ENCODE measurements around the gene ARSG.

DNA sequence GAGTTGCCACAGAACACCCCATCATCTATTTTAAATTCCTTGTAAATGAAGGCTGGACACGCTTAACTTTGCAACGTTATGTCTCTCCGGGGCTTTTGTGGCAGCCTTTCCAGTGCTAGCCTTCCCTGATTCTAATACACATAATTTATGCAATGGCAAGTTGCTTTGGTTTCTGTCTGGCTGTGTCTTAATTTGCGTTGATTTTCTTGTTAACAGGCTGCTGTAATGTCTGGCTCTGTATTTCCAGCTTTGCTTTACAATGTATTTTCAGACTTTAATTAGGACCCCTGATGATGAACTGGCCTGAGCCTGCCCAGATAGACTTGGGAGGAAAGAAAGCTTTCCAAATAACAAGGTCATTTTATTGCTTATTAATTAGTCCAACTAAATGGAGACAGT is 30.3 kb downstream of the ARSG start:
- no peak for TF ChIP-seq ZNF384 (IDR thresholded peaks at IDR 0.05)
- TF ChIP-seq BHLHE40 (IDR thresholded peaks at IDR 0.05; ENCODE audit: borderline replicate concordance): no peak
- no peak for TF ChIP-seq SP1 (IDR thresholded peaks at IDR 0.05)
- no peak for TF ChIP-seq FOXK2 (IDR thresholded peaks at IDR 0.05)
- TF ChIP-seq FOXM1 (IDR thresholded peaks at IDR 0.05; ENCODE audit: borderline replicate concordance): no peak
- no peak for TF ChIP-seq TARDBP (IDR thresholded peaks at IDR 0.05)
- TF ChIP-seq, protein P1, sequence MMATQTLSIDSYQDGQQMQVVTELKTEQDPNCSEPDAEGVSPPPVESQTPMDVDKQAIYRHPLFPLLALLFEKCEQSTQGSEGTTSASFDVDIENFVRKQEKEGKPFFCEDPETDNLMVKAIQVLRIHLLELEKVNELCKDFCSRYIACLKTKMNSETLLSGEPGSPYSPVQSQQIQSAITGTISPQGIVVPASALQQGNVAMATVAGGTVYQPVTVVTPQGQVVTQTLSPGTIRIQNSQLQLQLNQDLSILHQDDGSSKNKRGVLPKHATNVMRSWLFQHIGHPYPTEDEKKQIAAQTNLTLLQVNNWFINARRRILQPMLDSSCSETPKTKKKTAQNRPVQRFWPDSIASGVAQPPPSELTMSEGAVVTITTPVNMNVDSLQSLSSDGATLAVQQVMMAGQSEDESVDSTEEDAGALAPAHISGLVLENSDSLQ (IDR thresholded peaks at IDR 0.05): no peak
- TF ChIP-seq ARNT (IDR thresholded peaks at IDR 0.05): no peak
- TF ChIP-seq CTBP1 (IDR thresholded peaks at IDR 0.05; ENCODE audit: borderline replicate concordance): no peak
- no peak for TF ChIP-seq LEF1 (IDR thresholded peaks at IDR 0.05; ENCODE audit: borderline replicate concordance)
- no peak for TF ChIP-seq L3MBTL2 (conservative IDR thresholded peaks at IDR 0.05)
- TF ChIP-seq FOXA1 (IDR thresholded peaks at IDR 0.05): no peak
- TF ChIP-seq ELF4 (IDR thresholded peaks at IDR 0.05): no peak
- no peak for TF ChIP-seq SUZ12 (IDR thresholded peaks at IDR 0.05)
